Measurements from ENCODE around the gene CTDSPL.

DNA sequence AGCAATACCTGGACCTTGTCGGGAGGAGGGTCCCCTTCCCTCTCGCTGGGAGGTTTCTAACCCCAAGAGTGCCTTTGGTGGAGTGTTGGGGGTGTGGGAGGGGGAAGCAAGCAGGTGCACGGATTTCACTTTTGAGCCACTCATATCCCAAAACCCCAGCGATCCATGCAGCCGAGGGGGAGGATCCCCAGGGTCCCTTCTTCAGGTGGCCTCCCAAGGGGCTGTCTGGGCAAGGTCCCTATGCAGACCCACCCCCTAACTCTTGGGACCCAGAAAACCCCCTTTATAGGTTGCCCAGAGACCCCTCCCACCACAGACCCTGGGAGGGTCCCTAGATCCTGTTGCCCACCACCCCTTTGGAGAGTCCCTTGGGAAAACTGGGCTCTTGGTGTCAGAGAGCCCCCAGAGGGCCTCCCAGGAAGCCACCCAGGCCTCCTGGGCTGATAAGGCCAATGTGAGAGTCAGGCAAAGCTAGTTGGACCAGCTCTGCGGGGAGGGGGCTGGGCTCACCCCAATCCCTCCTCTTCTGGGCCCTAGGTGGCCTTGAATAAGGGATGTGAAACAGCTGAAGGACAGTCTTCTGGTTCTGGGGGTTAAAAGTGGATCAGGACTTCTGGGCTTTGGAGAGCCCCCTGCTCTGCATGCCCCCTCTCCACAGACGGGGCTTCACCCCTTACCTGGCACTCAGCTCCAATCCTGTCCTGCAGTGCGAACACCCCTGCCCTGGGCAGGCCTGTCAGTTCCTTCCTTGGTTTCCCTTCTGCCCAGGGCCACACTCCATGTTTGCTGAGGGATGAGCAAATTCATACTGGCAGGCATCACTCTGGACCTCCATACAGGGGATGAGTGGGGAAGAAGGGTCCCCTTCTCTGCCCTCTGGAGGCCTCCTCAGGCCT is 168.7 kb downstream of the CTDSPL start:
- TF ChIP-seq, protein P1, sequence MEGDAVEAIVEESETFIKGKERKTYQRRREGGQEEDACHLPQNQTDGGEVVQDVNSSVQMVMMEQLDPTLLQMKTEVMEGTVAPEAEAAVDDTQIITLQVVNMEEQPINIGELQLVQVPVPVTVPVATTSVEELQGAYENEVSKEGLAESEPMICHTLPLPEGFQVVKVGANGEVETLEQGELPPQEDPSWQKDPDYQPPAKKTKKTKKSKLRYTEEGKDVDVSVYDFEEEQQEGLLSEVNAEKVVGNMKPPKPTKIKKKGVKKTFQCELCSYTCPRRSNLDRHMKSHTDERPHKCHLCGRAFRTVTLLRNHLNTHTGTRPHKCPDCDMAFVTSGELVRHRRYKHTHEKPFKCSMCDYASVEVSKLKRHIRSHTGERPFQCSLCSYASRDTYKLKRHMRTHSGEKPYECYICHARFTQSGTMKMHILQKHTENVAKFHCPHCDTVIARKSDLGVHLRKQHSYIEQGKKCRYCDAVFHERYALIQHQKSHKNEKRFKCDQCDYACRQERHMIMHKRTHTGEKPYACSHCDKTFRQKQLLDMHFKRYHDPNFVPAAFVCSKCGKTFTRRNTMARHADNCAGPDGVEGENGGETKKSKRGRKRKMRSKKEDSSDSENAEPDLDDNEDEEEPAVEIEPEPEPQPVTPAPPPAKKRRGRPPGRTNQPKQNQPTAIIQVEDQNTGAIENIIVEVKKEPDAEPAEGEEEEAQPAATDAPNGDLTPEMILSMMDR (IDR thresholded peaks at IDR 0.05; ENCODE audit: insufficient read depth, low read length) = no peak
- no peak for TF ChIP-seq POLR2AphosphoS5 (IDR thresholded peaks at IDR 0.05; ENCODE audit: low read depth)

Measured in HL-60 (cell line).